HEK293T (cell line): Measurements from ENCODE around the gene RBM18.

ENCODE experiments used
- CTCF ChIA-PET: fragments of 350-600 bp; formaldehyde crosslinking; extraction: SDS; loops from one replicate; lab custom pipeline; 2021; ENCODE audit warnings: antibody characterized with exemption, inconsistent platforms; lab: Yijun Ruan, JAX
- POLR2A ChIA-PET: fragments of 350-600 bp; formaldehyde crosslinking; extraction: SDS; loops from one replicate; lab custom pipeline; 2020; ENCODE audit warnings: antibody characterized with exemption, inconsistent platforms; lab: Yijun Ruan, JAX
- DNase-seq: peaks from one replicate; pipeline ENCODE4 v3.0.0; 2012; ENCODE audit warnings: mixed read lengths; ENCODE audit errors: extremely low spot score
- ARNT ChIP-seq: fragments of 450-650 bp; IDR thresholded peaks from 2 replicates; pipeline ENCODE4 v1.6.1; 2017; ENCODE audit warnings: mild to moderate bottlenecking
- BHLHE40 ChIP-seq: fragments of 450-650 bp; IDR thresholded peaks from 2 replicates; pipeline ENCODE4 v1.6.1; 2016; ENCODE audit warnings: mild to moderate bottlenecking, moderate library complexity, borderline replicate concordance
- CTBP1 ChIP-seq: fragments of 450-650 bp; IDR thresholded peaks from 2 replicates; pipeline ENCODE4 v1.6.1; 2016; ENCODE audit warnings: borderline replicate concordance
- ELF4 ChIP-seq: fragments of 450-650 bp; IDR thresholded peaks from 2 replicates; pipeline ENCODE4 v1.6.1; 2017; ENCODE audit warnings: antibody characterized with exemption
- FOXA1 ChIP-seq: fragments of 450-650 bp; IDR thresholded peaks from 2 replicates; pipeline ENCODE4 v1.6.1; 2016; ENCODE audit warnings: mild to moderate bottlenecking
- FOXK2 ChIP-seq: fragments of 450-650 bp; IDR thresholded peaks from 2 replicates; pipeline ENCODE4 v1.6.1; 2016; ENCODE audit warnings: mild to moderate bottlenecking
- FOXM1 ChIP-seq: fragments of 450-650 bp; IDR thresholded peaks from 2 replicates; pipeline ENCODE4 v1.6.1; 2017; ENCODE audit warnings: mild to moderate bottlenecking, borderline replicate concordance
- HDGF ChIP-seq: fragments of 450-650 bp; IDR thresholded peaks from 2 replicates; pipeline ENCODE4 v1.6.1; 2017; ENCODE audit warnings: antibody characterized with exemption, borderline replicate concordance
- L3MBTL2 ChIP-seq: fragments of 450-650 bp; conservative IDR thresholded peaks from 2 replicates; pipeline ENCODE4 v1.6.1; 2016; ENCODE audit warnings: mild to moderate bottlenecking
- LEF1 ChIP-seq: fragments of 450-650 bp; IDR thresholded peaks from 2 replicates; pipeline ENCODE4 v1.6.1; 2017; ENCODE audit warnings: mild to moderate bottlenecking, borderline replicate concordance
- NFRKB ChIP-seq: fragments of 450-650 bp; IDR thresholded peaks from 2 replicates; pipeline ENCODE4 v1.6.1; 2016; ENCODE audit warnings: mild to moderate bottlenecking, moderate library complexity
- SP1 ChIP-seq: fragments of 450-650 bp; IDR thresholded peaks from 2 replicates; pipeline ENCODE4 v1.6.1; 2017
- SUZ12 ChIP-seq: fragments of 450-650 bp; IDR thresholded peaks from 2 replicates; pipeline ENCODE4 v1.6.1; 2016; ENCODE audit warnings: mild to moderate bottlenecking
- TARDBP ChIP-seq: fragments of 450-650 bp; IDR thresholded peaks from 2 replicates; pipeline ENCODE4 v1.6.1; 2016
- ZNF384 ChIP-seq: fragments of 450-650 bp; IDR thresholded peaks from 2 replicates; pipeline ENCODE4 v1.6.1; 2016
- TF ChIP-seq, protein P1 (sequence below): fragments of 450-650 bp; IDR thresholded peaks from 2 replicates; pipeline ENCODE4 v1.6.1; 2016

RBM18 gene

DNA sequence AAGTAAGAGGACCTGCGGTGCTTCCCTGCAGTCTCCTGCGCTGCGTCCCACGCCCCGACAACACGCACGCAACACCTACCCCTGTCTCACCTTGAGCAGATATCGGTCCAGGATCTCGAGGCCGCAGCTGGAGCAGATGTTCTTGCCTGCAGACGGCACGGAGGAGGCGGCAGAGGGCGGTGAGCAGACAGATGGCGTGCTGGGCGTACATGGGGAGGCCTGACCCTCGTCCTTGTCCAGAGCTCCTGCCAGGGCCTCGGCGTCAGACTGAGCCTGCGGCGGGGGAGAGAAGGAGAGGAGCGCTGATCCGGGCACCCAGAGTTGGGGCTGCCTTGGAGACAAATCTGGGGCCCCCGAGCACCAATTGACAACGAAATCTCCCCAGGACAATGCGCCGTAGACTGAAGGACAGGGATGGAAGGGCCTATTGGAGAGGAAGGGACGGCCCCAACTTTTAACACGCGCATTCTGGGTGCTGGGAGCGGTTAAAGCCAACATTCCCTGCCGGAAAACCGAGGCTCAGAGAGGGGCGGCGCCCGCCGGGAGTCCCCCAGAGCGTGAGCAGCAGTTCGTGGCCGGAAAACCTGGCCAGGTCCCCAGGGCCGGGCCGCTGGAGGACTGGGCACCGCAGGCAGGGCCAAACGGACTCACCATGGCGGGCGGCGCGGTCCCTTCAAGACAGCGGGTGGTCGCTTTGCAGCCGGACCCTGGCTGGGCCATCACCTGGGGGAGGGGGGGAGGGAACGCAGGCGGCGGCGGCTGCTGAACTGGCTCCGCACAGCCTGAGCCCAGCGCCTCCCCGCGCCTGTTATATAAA lies 37.7 kb downstream of the RBM18 start:
- POLR2A ChIA-PET, result no interaction called here
- TF ChIP-seq ARNT, result no peak
- peak; percentile 38 for DNase-seq
- CTCF ChIA-PET, result interaction anchor here (0.6 kb wide), 1 partner anchor 11 kb away, joined by 3 read pairs; no protein-coding TSS in a partner anchor

DNA sequence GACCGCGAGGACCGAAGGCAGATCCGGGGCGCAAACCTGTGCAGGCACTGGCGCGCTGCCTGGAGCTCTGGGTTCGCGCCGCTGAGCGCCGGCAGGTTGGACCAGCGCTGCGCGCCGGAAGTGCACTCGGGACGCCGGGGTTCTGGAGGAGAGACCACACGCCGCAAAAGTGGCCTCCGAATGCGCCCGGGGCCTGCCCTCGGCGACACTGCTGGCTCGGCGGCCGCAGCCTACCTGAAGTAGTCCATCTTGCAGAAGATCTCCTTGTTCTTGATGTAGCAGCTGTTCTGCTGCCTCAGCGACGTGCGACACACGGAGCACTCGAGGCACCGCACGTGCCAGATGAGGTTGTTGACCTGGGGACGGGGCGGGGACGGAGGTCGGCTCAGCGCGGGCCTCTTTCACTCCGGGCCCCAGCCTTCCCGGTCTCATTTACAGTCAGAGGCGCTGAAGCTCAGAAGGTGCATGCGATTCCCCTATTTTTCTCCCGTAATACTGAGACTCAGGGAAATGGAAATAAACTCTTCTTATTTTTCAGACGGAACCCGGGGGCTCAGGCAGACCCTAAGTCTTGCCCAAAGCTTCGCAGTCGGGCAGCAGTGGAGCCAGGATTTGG lies 38.4 kb downstream of the RBM18 start:
- TF ChIP-seq L3MBTL2 (no peak), LEF1 (no peak), TARDBP (no peak)
- ChIA-PET CTCF (interaction anchor here (0.6 kb wide), 1 partner anchor 10 kb away, joined by 3 read pairs; no protein-coding TSS in a partner anchor), POLR2A (interaction anchor here (0.8 kb wide), 1 partner anchor 39 kb away, joined by 3 read pairs; the partner anchor contains the start of genes MRRF and RBM18)
- no peak for DNase-seq

DNA sequence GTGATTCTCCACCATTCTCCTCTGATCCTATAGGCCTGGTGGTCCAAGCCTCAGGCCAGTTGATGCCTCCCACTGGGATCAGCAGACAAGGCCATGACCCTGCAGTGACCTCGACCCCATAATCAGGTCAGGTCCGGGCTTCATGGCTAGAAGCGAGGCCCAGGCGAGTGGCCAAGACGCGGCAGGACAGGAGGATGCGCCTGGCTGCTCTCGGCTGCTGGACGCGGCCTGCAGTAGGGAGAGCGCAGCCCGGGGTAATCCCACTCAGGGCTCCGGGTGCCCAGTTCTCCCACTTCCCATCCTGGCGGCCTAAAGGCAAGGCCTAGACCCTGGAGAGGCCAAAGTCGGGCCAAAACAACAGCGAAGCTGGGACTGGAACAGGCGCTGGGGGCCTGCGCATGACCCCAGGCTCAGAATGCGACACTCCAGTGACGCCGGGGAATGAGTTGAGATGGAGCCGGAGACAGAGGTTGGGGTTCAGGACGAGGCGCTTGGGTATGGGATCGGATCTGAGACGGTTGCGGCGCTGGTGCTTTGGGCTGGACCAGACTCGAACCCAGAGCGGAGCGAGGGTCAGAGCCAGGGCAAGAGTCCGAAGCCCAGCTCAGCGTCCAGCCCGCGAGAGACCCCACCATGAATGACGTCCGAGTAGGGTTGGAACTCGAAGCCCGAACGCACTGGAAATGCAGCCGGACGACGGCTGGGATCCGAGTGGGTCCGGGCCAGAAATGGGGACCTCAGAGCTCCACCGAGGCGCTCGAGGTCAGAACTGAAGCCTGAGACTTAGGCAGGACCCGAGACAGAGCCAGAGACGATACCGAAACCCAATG lies 39.1 kb downstream of the RBM18 start:
- ChIA-PET POLR2A (interaction anchor here (0.8 kb wide), 1 partner anchor 39 kb away, joined by 3 read pairs; the partner anchor contains the start of genes MRRF and RBM18), CTCF (no interaction called here)
- DNase-seq, result no peak
- TF ChIP-seq ELF4 (no peak), ZNF384 (no peak), NFRKB (no peak), LEF1 (no peak), FOXM1 (no peak), ARNT (no peak), FOXK2 (no peak), SP1 (no peak), L3MBTL2 (no peak), HDGF (no peak), FOXA1 (no peak), BHLHE40 (no peak), CTBP1 (no peak), SUZ12 (no peak), TARDBP (no peak)
- TF ChIP-seq, protein P1, sequence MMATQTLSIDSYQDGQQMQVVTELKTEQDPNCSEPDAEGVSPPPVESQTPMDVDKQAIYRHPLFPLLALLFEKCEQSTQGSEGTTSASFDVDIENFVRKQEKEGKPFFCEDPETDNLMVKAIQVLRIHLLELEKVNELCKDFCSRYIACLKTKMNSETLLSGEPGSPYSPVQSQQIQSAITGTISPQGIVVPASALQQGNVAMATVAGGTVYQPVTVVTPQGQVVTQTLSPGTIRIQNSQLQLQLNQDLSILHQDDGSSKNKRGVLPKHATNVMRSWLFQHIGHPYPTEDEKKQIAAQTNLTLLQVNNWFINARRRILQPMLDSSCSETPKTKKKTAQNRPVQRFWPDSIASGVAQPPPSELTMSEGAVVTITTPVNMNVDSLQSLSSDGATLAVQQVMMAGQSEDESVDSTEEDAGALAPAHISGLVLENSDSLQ, result no peak

DNA sequence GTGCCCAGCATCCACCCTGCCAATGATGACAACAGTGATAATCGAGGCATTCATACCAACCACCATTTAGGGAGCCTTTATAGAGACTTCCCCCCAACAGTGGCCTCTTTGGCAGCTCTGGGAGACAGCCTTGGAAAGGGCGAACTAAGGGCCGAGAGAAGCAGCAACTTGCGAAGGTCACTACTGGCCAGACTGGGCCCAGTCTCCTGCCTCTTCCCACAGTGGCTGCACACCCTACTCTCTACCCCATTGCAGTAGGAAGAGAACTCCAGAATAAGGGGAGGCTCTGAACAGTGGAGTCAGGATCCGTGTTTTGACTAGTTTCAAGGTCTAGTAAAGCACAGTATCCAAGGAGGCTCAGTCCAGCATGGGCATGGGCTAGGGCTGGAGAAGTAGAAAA lies 41.2 kb downstream of the RBM18 start:
- ChIA-PET POLR2A (no interaction called here), CTCF (interaction anchor here (0.6 kb wide), 1 partner anchor 1809 kb away, joined by 3 read pairs; no protein-coding TSS in a partner anchor)

DNA sequence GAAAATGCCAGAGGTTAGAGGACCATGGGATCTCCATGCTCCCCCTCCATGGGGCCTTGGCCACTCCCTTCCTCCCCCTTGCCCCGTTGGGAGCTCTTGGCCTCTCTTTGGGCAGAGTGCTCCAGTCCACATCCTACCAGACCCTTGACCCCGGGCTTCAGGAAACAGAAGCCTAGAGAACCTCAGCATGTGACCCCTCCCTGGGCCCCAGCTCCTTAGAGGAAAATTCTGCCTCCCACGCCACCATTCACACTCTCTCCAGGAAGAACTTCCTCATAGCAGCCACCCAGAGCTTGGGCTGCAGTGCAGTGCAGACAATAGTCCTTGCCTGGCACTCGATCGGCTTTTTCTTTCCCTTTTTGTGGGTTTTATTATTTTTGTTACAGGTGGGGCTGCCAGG lies 41.8 kb downstream of the RBM18 start:
- CTCF ChIA-PET, result interaction anchor here (0.6 kb wide), 1 partner anchor 1808 kb away, joined by 3 read pairs; no protein-coding TSS in a partner anchor

More for the DNA sequence above, 41.2 kb downstream of the RBM18 start:
- DNase-seq, result no peak
- no peak for TF ChIP-seq ARNT
- no peak for TF ChIP-seq BHLHE40
- TF ChIP-seq ZNF384, result no peak
- TF ChIP-seq LEF1, result no peak
- no peak for TF ChIP-seq HDGF
- no peak for TF ChIP-seq FOXA1
- TF ChIP-seq L3MBTL2, result no peak
- TF ChIP-seq NFRKB, result no peak
- no peak for TF ChIP-seq TARDBP
- TF ChIP-seq, protein P1, result no peak

More for the DNA sequence above, 41.8 kb downstream of the RBM18 start:
- DNase-seq, result no peak
- TF ChIP-seq ELF4 (no peak), HDGF (no peak), BHLHE40 (no peak), TARDBP (no peak), FOXM1 (no peak), NFRKB (no peak), SP1 (no peak), ARNT (no peak), FOXA1 (no peak), L3MBTL2 (no peak), ZNF384 (no peak), SUZ12 (no peak), CTBP1 (no peak), FOXK2 (no peak), LEF1 (no peak)
- TF ChIP-seq, protein P1, result no peak
- POLR2A ChIA-PET, result no interaction called here
